Ovary (tissue), 9 donors: ENCODE results near the gene MINDY3. TPM values are rescaled to one million over a fixed set of nuclear protein-coding genes. Genes with fewer than 3 reads are reported as not detected.

ENCODE experiments used
- DNase-seq, 5 donors: peaks; one replicate each; pipeline ENCODE4 v3.0.0-alpha.2; 2019 to 2020
- H3K27ac ChIP-seq, 2 donors: fragments of 200-600 bp; one replicate each; pipeline versions ENCODE4 v1.5.1 to v1.8.0; 2019 to 2022
- H3K27me3 ChIP-seq: fragments of 200-600 bp; one replicate; pipeline ENCODE4 v1.8.0; 2022
- H3K36me3 ChIP-seq: fragments of 200-600 bp; sonication (generic); one replicate; pipeline ENCODE4 v1.5.1; 2019
- H3K4me1 ChIP-seq: one replicate; pipeline ENCODE4 v1.8.1; 2013; ENCODE audit warnings: mild to moderate bottlenecking, moderate library complexity; ENCODE audit not compliant: insufficient read depth
- H3K4me3 ChIP-seq: fragments of 200-600 bp; sonication (generic); one replicate; pipeline ENCODE4 v1.5.1; 2017
- H3K9me3 ChIP-seq, 2 donors: fragments of 200-600 bp in 1 of 2; sonication (generic) in 1 of 2; one replicate each; pipeline versions ENCODE4 v1.5.1 to v1.8.1; 2013 to 2019; ENCODE audit warnings: mild to moderate bottlenecking in 1 of 2, moderate library complexity in 1 of 2
- CTCF ChIP-seq, 3 donors: fragments of 450-650 bp in 2 of 3; fragments of 200-600 bp in 1 of 3; IDR thresholded peaks; one replicate each; pipeline versions ENCODE4 v1.5.1 to v1.8.0; 2016 to 2022; ENCODE audit warnings: antibody characterized with exemption in 3 of 3, mild to moderate bottlenecking in 1 of 3
- EP300 ChIP-seq: sonication (generic); formaldehyde crosslinking; IDR thresholded peaks from one replicate; pipeline ENCODE4 v1.6.1; 2017; ENCODE audit warnings: antibody characterized with exemption
- POLR2A ChIP-seq: fragments of 450-650 bp; IDR thresholded peaks from one replicate; pipeline ENCODE4 v1.6.1; 2017; ENCODE audit warnings: antibody characterized with exemption, mild to moderate bottlenecking, moderate library complexity
- WGBS, 3 donors: extraction: QIAGEN DNeasy Blood & Tissue Kit in 1 of 3; methylation state at CpG; one replicate each; pipeline versions ENCODE4 v1.1.5 to v1.1.7; 2013 to 2017; 5-methylcytosine and 5-hydroxymethylcytosine counted together
- intact Hi-C, 4 donors: fragments of 100-400 bp; cut with DNase I; formaldehyde crosslinking; loops; one replicate each; pipeline versions ENCODE4 v1.11.0 to v1.15.1; 2022 to 2023
- polyA plus RNA-seq, 2 donors: library from polyadenylated mRNA; stranded (reverse); fragments of 200-250 nt in 1 of 2; fragments of 350-450 nt in 1 of 2; fragmentation: Illumina TruSeq in 1 of 2; extraction: RNeasy Lipid Tissue Mini Kit (QIAGEN cat#74804) in 1 of 2; gene quantifications; one replicate each; pipeline ENCODE4 v1.2.3, GENCODE V29; 2013 to 2014
- total RNA-seq, 7 donors: library from RNA; depleted of rRNA in 2 of 7; stranded (reverse); fragments of >200 nt in 2 of 7; fragmentation: NEBNext Ultra II Directional in 3 of 7; extraction: Animal tissue kit (Norgen Biotek cat#: 25700) in 3 of 7; gene quantifications; one replicate each; pipeline versions ENCODE4 v1.1.0 to v1.2.4, GENCODE V29; 2016 to 2023
- donor health status: DM: no; HTN: no; CAD: no; lungs with moderate emphysema.
- donor health status: DM: no; HTN: no; CAD: no.
- donor health status: Bipolar disorder and iron deficiency.
- donor health status: DM: yes; HTN: yes; CAD: no.
- donor health status: DM: no; HTN: no; CAD: no.
- donor health status: DM: yes; HTN: yes; CAD: no.

Gene MINDY3
- total and polyA plus RNA-seq, 9 donors, result 15.7 to 43.3 (median 31.6) TPM

GRCh38 chr10:15742102-15742501, 118.2 kb downstream of the MINDY3 start:
- H3K4me1 ChIP-seq, result peaks cover 10% of the 10 kb centered on the region
- TF ChIP-seq EP300, result no peak
- TF ChIP-seq POLR2A, result no peak
- no peak for TF ChIP-seq CTCF (IDR thresholded peaks at IDR 0.05)
- no peak overlapping the region for H3K4me3 ChIP-seq
- no peak overlapping the region for H3K27ac ChIP-seq
- no peaks in the 10 kb centered on the region for H3K9me3 ChIP-seq
- no peaks in the 10 kb centered on the region for H3K36me3 ChIP-seq
- intact Hi-C loops, result loop anchor here in 1 of 4 donors (5.0 to 10.0 kb wide), 2 partner anchors 53 to 1575 kb away; no protein-coding TSS in a partner anchor
- no peaks in the 10 kb centered on the region for H3K27me3 ChIP-seq
- 72 to 87% (median 73%) methylated on average over 4 to 5 of the region's 5 CpGs for WGBS, 3 donors
- DNase-seq, result no peak

GRCh38 chr10:15741581-15741980, 118.7 kb downstream of the MINDY3 start:
- 96 to 97% (median 96%) methylated on average over 5 of the region's 5 CpGs for WGBS, 3 donors
- intact Hi-C loops, result loop anchor here in 1 of 4 donors (5.0 to 10.0 kb wide), 2 partner anchors 53 to 1576 kb away; no protein-coding TSS in a partner anchor
- no peaks in the 10 kb centered on the region for H3K27me3 ChIP-seq
- TF ChIP-seq EP300, result no peak
- TF ChIP-seq CTCF (IDR thresholded peaks at IDR 0.05), result no peak
- TF ChIP-seq POLR2A, result no peak
- H3K27ac ChIP-seq, result no peak overlapping the region
- H3K9me3 ChIP-seq, result no peaks in the 10 kb centered on the region
- no peak overlapping the region for H3K4me3 ChIP-seq
- no peak for DNase-seq
- peaks cover 10% of the 10 kb centered on the region for H3K4me1 ChIP-seq
- no peaks in the 10 kb centered on the region for H3K36me3 ChIP-seq

DNA sequence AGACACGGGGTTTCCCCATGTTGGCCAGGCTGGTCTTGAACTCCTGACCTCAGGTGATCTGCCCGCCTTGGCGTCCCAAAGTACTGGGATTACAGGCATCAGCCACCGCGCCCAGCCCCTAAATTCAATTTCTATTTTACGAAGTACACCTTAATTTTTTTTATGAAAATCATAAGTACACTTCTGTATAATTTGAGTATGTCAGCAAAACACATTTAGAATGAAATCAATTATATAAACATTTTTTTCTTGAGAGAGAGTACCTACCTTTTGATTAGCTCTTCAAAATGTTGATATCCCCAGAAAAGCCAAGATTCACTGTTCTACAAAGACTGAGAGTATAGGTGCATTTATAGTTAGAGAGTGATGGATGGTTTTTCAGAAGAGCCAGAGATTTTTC, 120.0 kb downstream of the MINDY3 start:
- intact Hi-C loops, result loop anchor here in 1 of 4 donors (5.0 to 10.0 kb wide), 2 partner anchors 55 to 1577 kb away; no protein-coding TSS in a partner anchor

GRCh38 chr10:15739254-15739970, 120.9 kb downstream of the MINDY3 start:
- Histone ChIP-seq H3K27ac (peak overlapping the region in 1 of 2 donors; percentile 72), H3K27me3 (no peaks in the 10 kb centered on the region), H3K9me3 (no peaks in the 10 kb centered on the region), H3K4me1 (peaks cover 13% of the 10 kb centered on the region), H3K36me3 (no peaks in the 10 kb centered on the region), H3K4me3 (no peak overlapping the region)
- intact Hi-C loops, result no loop called here
- TF ChIP-seq POLR2A (no peak), EP300 (no peak), CTCF (IDR thresholded peaks at IDR 0.05) (no peak)
- no peak for DNase-seq
- WGBS, 3 donors, result 34 to 36% (median 36%) methylated on average over 9 of the region's 9 CpGs

More for the DNA sequence above, 120.0 kb downstream of the MINDY3 start:
- no peak overlapping the region for H3K27ac ChIP-seq
- peaks cover 10% of the 10 kb centered on the region for H3K4me1 ChIP-seq
- no peaks in the 10 kb centered on the region for H3K36me3 ChIP-seq
- DNase-seq, result no peak
- H3K4me3 ChIP-seq, result no peak overlapping the region
- TF ChIP-seq CTCF (IDR thresholded peaks at IDR 0.05), result no peak
- no peak for TF ChIP-seq EP300
- no peak for TF ChIP-seq POLR2A
- no peaks in the 10 kb centered on the region for H3K9me3 ChIP-seq
- no peaks in the 10 kb centered on the region for H3K27me3 ChIP-seq
- 90 to 96% (median 95%) methylated on average over 6 of the region's 6 CpGs for WGBS, 3 donors
